ENCODE results near the gene TLL1.

Gene TLL1

GRCh38 chr4:165872461-165873297 is at the start of gene TLL1:
TLL1 (plus strand) TSS chr4:165873237; CDS start chr4:165873905, 668 bp downstream.
- no peak for DNase-seq (ENCODE audit: extremely low read depth in 1 of 2, low read depth in 1 of 2)

GRCh38 chr4:165826166-165826565 is 46.9 kb upstream of the TLL1 start:
- DNase-seq (ENCODE audit: extremely low read depth in 1 of 2, low read depth in 1 of 2), result no peak

GRCh38 chr4:165827018-165827417 is 46.0 kb upstream of the TLL1 start:
- DNase-seq (ENCODE audit: extremely low read depth in 1 of 2, low read depth in 1 of 2), result no peak

GRCh38 chr4:165828928-165829327 is 44.1 kb upstream of the TLL1 start:
- no peak for DNase-seq (ENCODE audit: extremely low read depth in 1 of 2, low read depth in 1 of 2)

- no peak for DNase-seq (ENCODE audit: extremely low read depth in 1 of 2, low read depth in 1 of 2)
Measured at GRCh38 chr4:165834116-165834515, 38.9 kb upstream of the TLL1 start.

- no peak for DNase-seq (ENCODE audit: extremely low read depth in 1 of 2, low read depth in 1 of 2)
Measured at GRCh38 chr4:165838575-165838974, 34.5 kb upstream of the TLL1 start.

- DNase-seq (ENCODE audit: extremely low read depth in 1 of 2, low read depth in 1 of 2), result no peak
Measured at GRCh38 chr4:165839615-165840333, 33.3 kb upstream of the TLL1 start.

GRCh38 chr4:165842684-165843083 is 30.4 kb upstream of the TLL1 start:
- DNase-seq (ENCODE audit: extremely low read depth in 1 of 2, low read depth in 1 of 2), result no peak

GRCh38 chr4:165844161-165844560 is 28.9 kb upstream of the TLL1 start:
- DNase-seq (ENCODE audit: extremely low read depth in 1 of 2, low read depth in 1 of 2), result no peak

- DNase-seq (ENCODE audit: extremely low read depth in 1 of 2, low read depth in 1 of 2), result no peak
Measured at GRCh38 chr4:165851256-165851655, 21.8 kb upstream of the TLL1 start.

- no peak for DNase-seq (ENCODE audit: extremely low read depth in 1 of 2, low read depth in 1 of 2)
Measured at GRCh38 chr4:165855191-165855590, 17.8 kb upstream of the TLL1 start.

GRCh38 chr4:165861363-165861762 is 11.7 kb upstream of the TLL1 start:
- DNase-seq (ENCODE audit: extremely low read depth in 1 of 2, low read depth in 1 of 2), result no peak

GRCh38 chr4:165864271-165864670 is 8.8 kb upstream of the TLL1 start:
- no peak for DNase-seq (ENCODE audit: extremely low read depth in 1 of 2, low read depth in 1 of 2)

- no peak for DNase-seq (ENCODE audit: extremely low read depth in 1 of 2, low read depth in 1 of 2)
Measured at GRCh38 chr4:165866019-165866650, 6.9 kb upstream of the TLL1 start.

GRCh38 chr4:165867961-165868360 is 5.1 kb upstream of the TLL1 start:
- no peak for DNase-seq (ENCODE audit: extremely low read depth in 1 of 2, low read depth in 1 of 2)

- DNase-seq (ENCODE audit: extremely low read depth in 1 of 2, low read depth in 1 of 2), result no peak
Measured at GRCh38 chr4:165873298-165874071, 448 bp downstream of the TLL1 start.

- no peak for DNase-seq (ENCODE audit: extremely low read depth in 1 of 2, low read depth in 1 of 2)
Measured at GRCh38 chr4:165874072-165874790, 1.2 kb downstream of the TLL1 start.

- DNase-seq (ENCODE audit: extremely low read depth in 1 of 2, low read depth in 1 of 2), result no peak
Measured at GRCh38 chr4:165874791-165875371, 1.8 kb downstream of the TLL1 start.

GRCh38 chr4:165875446-165875845 is 2.4 kb downstream of the TLL1 start:
- DNase-seq (ENCODE audit: extremely low read depth in 1 of 2, low read depth in 1 of 2), result no peak

- no peak for DNase-seq (ENCODE audit: extremely low read depth in 1 of 2, low read depth in 1 of 2)
Measured at GRCh38 chr4:165877286-165877685, 4.2 kb downstream of the TLL1 start.

Measured in stimulated activated CD8-positive, alpha-beta memory T cell treated with anti-CD3 and anti-CD28 coated beads, Interleukin-7, amount 100 ng/mL, for 48 hours (primary cell).